SIG-M5 (cell line): ENCODE measurements around the gene FAM124A.

Source experiments
- DNase-seq: peaks from one replicate; lab custom pipeline; 2025; lab: John Stamatoyannopoulos, UW

Gene FAM124A

GRCh38 chr13:51243832-51244231 lies 21.6 kb downstream of the FAM124A start:
- DNase-seq = no peak

GRCh38 chr13:51244637-51245405 lies 22.6 kb downstream of the FAM124A start:
- DNase-seq = no peak

- DNase-seq = no peak
Observed at GRCh38 chr13:51245583-51245982, 23.4 kb downstream of the FAM124A start.

- DNase-seq = no peak
Observed at GRCh38 chr13:51246025-51246417, 23.8 kb downstream of the FAM124A start.

- DNase-seq = no peak
Observed at GRCh38 chr13:51246418-51247277, 24.4 kb downstream of the FAM124A start.

GRCh38 chr13:51249255-51249654 lies 27.1 kb downstream of the FAM124A start:
- no peak for DNase-seq

GRCh38 chr13:51249770-51250741 lies 27.9 kb downstream of the FAM124A start:
- no peak for DNase-seq

- DNase-seq = no peak
Observed at GRCh38 chr13:51251480-51251879, 29.3 kb downstream of the FAM124A start.

GRCh38 chr13:51252954-51253532 lies 30.8 kb downstream of the FAM124A start:
- DNase-seq = no peak

GRCh38 chr13:51255556-51255955 lies 33.4 kb downstream of the FAM124A start:
- no peak for DNase-seq

- DNase-seq = no peak
Observed at GRCh38 chr13:51257187-51257586, 35.0 kb downstream of the FAM124A start.

GRCh38 chr13:51258612-51259548 lies 36.7 kb downstream of the FAM124A start:
- DNase-seq = no peak

GRCh38 chr13:51260154-51260553 lies 38.0 kb downstream of the FAM124A start:
- DNase-seq = no peak

- no peak for DNase-seq
Observed at GRCh38 chr13:51261610-51262249, 39.5 kb downstream of the FAM124A start.

GRCh38 chr13:51262501-51263211 lies 40.5 kb downstream of the FAM124A start:
- DNase-seq = no peak

- DNase-seq = no peak
Observed at GRCh38 chr13:51266642-51267041, 44.4 kb downstream of the FAM124A start.

- DNase-seq = no peak
Observed at GRCh38 chr13:51267622-51268021, 45.4 kb downstream of the FAM124A start.

GRCh38 chr13:51269039-51269438 lies 46.8 kb downstream of the FAM124A start:
- no peak for DNase-seq
